Stimulated activated CD4-positive, alpha-beta T cell treated with anti-CD3 and anti-CD28 coated beads, TNF-alpha, amount 100 ng/mL, for 24 hours (primary cell): ENCODE results near the gene E2F7.

Source experiments
- DNase-seq, 3 experiments: peaks; one replicate each; pipeline ENCODE4 v3.0.0-alpha.2; 2020; ENCODE audit warnings: low read depth in 3 of 3

E2F7 gene

DNA sequence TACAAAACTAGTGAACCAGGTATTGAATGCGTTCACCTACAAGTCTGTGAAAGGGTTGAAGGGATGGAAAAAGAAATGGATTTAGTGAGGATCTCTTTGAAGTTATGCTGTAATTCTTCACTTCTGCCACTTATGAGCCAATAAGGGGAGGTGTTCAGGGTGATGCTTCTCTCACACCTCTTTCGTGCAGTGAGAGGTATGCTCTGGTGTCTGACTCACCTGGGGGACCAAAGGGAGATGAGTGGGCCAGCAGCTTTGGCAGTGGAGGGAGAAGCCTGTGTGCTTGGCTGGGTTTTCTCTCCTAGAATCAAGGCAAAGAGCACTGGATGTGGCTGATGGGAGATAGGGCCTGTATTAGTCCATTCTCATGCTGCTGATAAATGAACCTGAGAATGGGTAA, 45.4 kb downstream of the E2F7 start:
- DNase-seq = no peak

DNA sequence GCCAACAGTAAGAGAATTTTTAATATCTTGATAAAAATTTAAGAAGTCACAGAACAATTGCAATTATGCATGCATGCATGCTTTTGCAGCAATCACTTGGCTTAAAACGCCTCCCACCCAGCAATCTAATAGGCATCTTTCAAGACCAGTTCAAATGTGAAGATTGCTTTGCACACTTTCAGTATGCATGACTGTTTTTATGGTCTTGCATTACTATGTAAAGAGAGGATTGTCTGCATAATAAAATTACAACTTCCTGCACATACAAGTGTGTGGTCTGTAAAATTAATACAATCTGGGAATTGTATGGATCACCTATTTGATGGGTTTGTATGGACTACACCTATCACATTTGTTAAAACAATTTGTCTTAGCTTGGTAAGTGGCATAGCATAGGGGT, 48.8 kb downstream of the E2F7 start:
- DNase-seq = no peak

DNA sequence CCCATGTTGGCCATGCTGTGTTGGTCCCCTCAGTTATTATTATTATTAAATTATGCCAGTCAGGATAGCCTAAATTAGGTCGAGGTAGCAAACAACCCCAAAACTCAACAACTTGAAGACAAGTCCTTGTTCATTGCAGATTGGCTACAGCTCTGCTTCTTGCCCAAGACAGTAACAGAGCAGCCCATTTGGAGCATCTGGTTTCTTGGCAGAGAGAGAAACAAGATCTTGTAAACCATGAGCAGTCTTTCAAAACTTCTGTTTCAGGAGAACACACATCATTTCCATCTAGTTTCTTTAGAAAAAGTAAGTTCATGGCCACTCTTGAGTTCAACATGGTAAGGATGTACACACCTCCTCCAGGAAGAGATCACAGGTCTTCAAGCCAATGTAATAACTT, 52.3 kb downstream of the E2F7 start:
- DNase-seq = no peak

DNA sequence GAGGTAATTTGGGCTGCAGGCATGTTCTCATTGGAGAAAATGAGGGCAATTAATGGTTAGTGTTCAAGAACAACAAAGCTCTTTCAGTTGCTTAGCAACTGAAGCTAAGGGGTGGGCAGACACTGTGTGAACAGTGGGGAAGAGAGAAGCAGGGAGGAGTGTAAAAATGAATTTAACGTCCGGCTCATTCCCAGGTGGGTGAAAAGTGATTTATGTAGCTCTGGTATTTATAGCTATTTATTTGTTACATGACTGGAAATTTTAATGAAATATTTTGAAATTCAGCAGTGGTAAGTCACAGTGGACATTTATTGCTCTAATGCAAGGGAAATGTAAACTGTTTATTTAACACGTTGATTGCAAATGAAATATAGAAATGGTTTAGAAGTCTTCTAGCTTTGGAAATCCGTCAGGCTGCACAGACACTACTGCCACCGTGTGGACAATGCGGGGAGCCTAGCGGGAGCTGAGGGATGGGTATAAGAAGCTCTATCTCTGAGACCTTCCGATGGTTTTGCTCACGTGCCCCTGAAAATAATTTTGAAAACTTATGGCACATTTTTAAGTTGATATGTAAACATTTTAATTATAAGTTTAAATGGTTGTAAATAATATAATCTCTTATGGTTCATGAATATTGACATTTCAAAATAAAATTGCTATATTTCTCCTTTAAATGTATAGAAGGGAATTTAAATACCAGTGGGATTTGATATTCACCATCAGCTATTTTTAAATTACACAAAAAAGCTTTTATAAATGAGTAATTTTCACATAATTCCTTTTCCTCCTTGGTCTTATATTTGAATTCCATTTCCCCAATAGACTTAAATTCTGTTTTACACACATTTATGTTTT, 54.4 kb downstream of the E2F7 start:
- DNase-seq = peak; percentile 31 to 65 (median 38)

DNA sequence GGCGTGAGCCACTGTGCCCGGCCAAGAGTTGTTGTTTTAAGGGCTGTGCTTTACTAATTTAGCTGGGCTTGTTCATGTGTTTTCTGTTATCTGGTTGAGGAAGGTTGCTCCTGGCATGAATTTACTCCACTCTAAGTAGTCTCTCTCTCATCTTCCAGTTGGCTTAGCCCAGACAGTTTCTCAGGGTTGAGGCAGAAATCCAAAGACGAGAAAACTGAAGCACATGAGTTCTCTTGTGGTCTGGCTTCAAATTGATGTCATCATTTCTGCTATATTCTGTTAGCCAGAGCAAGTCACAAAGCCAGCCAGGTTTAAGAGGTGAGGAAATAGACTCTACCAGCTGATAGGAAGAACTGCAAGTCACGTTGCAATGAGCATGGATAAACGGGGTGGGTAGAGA, 57.9 kb downstream of the E2F7 start:
- DNase-seq = no peak

DNA sequence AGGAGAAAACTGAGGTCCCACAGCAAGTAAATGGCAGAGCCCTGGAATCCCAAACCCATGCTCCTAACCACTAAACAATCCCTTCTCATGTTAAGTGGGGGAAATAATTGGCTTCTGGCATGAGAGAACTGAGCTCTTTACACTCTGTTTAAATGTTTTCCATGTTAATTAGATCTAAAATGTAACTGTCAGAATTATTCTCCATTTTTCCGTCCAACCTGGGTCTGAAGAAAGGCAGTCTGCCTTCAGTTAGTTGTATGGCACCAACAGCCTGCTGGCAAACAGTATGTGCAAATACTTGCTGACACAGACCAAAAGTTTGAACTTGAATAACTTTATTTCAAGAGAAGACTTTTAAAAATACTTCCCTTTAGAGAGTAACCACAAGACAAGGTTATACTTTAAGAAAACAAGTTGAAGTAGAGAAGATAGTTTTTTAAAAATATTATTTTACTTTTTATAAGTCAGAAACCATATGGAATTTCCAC, 59.7 kb downstream of the E2F7 start:
- no peak for DNase-seq

DNA sequence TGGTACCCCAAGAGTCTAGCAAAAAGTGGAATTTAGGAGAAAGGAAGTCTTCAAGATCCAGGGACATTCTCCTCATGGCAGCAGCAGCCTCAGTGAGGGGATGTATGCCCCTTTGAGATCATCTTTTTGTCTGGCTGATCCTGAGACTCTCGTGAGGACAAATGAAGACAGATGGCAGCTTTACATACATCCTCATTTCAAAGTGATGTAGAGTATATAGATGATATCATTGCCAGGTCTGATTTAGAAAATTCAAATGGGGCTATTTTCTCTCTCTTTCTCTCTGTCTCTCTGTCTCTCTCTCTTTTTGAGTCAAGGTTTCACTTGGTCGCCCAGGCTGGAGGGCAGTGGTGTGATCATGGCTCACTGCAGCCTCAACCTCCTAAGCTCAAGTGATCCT, 61.5 kb downstream of the E2F7 start:
- DNase-seq = no peak

DNA sequence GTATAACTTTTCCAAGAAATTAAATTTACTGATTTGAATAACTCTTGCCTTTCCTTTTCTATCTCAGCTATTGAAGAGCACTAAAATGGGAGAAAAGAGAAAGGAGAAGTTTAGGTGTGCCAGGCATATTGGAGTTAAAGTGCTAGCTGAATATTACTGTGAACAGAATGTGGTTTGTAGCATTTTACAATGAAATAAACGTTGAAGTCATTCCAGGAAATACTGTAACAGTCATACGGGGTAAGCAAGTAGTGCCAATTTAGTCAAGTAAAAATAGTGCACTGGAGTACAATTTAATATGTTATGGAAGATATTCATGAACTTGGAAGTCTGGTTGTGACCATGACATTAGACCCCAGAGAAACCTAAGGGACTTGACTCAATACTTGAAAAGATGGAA, 62.1 kb downstream of the E2F7 start:
- DNase-seq = no peak

DNA sequence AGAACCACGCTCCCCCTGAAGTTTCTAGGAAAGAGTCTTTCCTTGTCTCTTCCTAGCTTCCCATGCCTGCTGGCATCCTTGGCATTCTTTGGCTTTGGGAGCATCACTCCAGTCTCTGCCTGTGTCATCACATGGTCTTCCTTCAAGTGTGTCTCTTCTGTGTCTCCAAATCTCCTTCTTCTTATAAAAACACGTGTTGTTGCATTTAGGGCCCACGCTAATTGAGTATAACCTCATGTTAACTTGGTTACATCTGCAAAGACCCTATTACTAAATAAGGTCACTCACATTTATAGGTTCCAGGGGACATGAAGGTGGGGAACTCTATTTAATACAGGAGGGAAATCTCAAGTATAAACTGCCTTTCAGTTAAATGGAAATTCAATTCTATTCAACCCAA, 63.0 kb downstream of the E2F7 start:
- no peak for DNase-seq

DNA sequence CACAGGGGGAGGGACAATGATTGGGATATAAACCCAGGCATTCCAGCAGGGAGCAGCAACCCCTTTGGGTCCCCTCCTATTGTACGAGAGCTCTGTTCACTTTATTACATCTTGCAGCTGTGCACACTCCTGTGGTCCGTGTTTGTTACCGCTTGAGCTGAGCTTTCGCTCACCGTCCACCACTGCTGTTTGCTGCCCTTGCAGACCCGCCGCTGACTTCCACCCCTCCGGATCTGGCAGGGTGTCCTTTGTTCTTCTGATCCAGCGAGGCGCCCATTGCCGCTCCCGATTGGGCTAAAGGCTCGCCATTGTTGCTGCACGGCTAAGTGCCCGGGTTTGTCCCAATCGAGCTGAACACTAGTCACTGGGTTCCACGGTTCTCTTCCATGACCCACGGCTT, 64.1 kb downstream of the E2F7 start:
- no peak for DNase-seq

DNA sequence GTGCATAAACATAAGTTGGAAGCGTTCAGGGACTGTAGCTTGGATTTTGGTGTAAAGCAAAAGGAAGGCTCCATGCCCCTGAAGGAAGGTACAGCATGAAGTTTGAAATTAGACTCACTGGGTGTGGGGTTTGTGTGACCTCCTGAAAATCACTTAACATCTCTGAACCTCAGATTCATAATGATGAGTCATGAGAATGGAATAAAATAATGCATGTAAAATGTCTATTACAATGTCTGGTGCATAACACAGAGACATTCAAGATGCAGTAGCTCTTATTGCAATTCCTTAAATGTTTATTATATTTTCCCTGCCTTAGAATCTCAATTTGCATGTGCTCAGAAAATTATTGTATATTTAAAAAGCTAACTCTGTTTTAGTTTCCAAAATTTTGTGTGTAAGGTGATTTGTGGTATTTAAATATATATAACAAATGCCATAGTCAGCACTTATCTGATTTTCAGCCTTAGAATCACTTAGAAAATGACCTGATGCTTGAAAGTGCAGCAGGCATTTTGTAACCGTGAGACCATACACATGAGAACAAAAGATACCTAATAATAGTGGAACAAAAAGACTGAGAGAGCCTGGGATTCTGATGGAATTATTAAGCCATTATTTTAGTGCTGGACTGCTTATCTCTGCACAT, 66.3 kb downstream of the E2F7 start:
- no peak for DNase-seq

DNA sequence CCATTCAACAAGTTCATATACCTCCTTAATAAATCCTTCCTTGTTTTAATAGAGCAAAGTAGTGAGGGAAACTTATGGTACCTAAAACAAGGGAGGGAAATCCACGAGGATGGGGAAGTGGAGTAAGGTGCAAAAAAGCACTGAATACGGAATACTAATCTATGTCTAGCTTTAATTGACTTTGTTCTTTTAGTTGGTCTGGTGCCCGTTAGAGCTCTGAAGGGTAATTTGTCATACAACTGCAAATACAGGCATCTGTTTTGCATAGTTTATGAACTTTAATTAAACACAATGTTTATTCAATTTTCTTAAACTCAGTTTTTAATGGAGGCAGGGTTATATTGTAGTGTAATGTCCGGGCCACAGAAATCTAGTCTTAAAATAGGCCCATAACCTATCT, 67.0 kb downstream of the E2F7 start:
- no peak for DNase-seq

DNA sequence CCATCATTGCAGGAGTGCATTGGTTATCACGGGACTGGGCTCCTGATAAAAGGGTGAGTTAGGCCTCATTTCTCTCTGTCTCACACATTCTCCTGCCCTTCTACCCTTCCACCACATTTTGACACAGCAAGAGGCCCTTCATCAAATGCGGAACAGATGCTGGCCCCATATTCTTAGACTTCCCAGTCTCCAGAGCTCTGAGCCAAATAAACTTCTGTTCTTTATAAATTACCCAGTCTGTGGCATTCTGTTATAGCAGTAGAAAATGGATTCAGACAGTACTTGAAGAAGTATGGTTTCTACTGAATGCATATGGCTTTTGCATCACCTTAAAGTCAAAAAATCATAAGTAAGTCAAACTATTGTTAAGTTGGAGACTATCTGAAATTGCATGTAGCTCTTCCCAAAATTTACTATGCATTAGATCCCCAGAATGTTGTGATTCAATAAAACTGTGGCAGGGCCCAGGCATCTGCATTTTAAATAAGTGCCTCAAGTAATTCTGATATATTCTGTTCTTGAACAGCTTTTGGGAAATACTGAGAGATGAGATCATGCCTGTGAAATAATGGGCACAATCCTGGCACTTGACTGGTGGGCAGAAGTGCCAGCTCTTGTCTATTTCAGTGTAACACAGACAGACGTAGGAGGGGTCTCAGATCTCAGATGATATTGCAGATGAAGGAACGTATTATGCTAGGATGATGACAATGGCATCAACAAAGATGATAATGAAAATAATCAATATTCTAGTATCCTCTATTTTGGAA, 68.2 kb downstream of the E2F7 start:
- DNase-seq = no peak

DNA sequence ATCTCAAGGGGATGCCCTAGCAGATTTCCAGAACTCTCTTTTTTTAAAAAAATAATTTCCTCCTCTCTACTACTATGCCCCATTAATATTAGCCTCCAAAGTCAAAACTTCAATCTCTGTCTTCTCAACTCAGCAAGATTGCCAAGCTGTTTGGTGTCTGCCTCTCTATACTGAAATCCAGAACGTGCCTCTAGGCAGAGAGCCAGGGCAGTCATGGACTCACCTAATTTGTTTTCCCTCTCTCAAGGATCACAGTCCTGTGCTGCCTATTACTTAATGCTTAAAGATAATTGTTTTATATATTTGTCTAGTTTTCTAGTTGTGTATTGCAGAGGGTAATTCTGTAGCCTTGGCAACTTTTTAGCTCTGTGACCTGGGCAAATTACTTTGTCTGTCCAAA, 74.7 kb downstream of the E2F7 start:
- no peak for DNase-seq

DNA sequence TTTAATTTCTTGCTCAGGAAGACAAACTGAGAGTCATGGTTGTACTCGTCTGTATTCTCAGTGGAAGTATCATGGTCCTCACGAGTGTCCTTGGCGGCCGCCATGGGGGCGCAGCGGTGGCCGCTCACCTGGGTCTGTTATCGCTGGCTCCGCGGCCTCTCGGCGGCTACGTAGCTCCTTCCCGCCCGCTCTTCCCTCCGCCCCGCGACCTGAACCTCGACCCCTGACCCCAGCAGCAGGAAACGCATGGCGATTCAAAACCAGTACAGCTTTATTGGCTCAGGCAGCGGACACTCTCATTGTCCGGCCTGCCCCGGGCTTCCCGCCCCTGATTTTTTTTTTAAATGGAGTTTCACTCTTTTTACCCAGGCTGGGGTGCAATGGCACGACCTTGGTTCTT, 80.8 kb downstream of the E2F7 start:
- no peak for DNase-seq

DNA sequence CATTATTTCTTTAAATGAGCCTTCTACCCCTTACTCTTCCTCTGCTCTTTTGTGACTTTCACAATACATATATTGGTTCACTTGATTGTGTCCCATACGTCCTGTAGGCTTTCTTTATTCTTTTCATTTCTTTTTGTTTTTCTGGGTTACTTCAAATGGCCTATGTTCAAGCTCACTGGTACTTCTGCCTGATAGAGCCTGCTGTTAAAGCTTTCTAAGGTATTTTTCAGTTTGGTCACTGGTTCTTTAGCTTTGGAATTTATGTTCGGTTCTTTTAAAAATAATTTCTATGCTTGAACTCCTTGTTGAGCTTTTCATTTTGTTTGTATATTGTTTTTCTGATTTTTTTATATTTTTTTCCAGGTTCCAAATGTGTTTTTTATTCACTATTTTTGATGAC, 81.9 kb downstream of the E2F7 start:
- DNase-seq = no peak

DNA sequence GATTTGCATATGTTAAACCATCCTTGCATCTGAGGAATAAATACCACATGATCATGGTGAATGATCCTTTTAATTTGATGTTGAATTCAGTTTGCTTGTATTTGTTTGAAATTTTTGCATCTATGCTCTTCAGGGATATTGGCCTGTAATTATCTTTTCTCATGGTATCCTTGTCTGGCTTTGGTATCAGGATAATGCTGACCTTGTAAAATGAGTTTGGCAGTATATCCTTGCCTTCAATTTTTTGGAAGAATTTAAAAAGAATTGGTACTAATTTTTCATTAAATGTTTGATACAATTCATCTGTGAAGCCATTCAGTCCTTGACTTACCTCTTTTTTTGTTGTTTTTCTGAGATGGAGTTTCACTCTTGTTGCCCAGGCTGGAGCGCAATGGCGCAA, 85.2 kb downstream of the E2F7 start:
- no peak for DNase-seq

DNA sequence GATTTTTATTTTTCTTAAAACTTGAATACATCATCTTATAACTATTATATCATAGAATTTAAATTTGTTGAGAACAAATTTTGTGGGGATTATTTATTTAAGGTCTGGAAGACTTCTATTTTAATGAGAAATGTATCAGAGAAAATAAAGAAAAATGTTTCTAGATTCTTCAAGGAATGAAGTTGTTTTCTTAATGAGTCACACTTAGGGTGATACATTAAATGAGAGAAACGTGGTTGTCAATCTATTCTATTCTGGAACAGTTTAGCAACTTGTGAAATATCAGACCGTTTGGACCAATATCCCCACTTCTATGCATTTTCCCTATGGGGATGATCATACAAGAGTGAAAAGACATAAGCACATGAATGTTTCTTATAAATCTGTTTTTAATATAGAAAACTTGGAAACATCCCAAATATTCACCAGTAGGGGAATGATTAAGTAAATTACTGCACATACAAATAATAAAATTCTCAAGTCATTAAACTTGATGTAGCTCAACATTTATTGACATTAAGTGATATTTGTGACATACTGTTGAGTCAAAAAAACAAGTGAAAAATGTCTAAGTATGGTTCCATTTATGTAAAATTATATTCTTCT, 88.5 kb downstream of the E2F7 start:
- DNase-seq = no peak
